NCI-H748 (cell line): ENCODE data around the gene FRMD5.

ENCODE experiments used
- DNase-seq: peaks from one replicate; lab custom pipeline; 2025; ENCODE audit not compliant: unreplicated experiment; lab: John Stamatoyannopoulos, UW

The FRMD5 gene

DNA sequence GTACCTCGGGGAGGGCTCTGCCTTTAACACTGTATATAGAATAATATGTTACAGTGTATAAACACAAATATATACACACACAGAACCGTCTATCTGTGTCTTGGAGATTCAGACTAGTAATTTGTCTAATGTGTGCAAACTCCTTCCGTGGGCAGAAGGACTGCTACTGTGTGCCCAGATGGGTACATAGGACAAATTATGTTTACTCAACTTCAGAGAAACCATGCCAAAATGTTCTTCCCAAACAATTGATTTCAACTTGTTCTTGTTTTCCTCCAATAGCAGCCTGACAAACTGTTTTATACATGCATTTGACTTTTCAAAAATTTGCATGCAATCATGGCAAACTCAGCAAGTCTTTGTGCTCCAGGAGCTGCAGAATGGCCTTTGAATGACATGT is 97.5 kb downstream of the FRMD5 start:
- DNase-seq = no peak

DNA sequence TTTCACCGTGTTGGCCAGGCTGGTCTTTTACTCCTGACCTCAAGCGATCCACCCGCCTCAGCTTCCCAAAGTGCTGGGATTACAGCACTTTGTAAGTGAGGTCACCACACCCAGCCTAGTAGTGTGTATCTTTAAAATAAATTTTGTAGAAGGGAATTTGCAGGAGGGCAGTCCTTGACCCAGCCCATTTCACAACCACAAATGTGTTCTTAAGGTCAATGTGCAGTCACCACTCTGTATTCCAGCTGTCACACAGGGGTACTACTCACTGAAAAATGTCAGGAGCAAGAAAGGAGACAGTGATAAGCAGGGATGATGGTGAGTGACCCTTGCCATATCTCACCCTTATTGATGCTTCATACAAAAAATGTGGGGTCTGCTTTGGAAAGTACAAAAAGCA is 98.5 kb downstream of the FRMD5 start:
- no peak for DNase-seq

DNA sequence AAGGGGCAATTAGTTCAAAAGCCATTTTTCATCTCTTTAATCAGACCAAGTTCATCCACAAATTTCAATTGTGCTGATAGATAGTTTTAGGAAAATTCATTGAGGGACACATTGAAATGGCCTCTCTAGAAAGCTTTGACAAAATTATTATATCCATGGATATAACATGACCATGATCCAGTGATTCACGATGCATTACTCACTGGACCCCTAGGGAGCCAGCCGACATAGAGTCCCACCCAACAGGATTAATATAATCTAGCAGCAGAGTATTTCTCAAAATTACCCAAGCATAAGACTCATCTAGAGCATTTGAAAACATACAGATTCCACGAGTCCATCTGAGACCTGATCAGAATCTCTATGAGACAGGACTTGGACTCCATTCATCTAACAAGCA is 100.3 kb downstream of the FRMD5 start:
- DNase-seq = no peak

DNA sequence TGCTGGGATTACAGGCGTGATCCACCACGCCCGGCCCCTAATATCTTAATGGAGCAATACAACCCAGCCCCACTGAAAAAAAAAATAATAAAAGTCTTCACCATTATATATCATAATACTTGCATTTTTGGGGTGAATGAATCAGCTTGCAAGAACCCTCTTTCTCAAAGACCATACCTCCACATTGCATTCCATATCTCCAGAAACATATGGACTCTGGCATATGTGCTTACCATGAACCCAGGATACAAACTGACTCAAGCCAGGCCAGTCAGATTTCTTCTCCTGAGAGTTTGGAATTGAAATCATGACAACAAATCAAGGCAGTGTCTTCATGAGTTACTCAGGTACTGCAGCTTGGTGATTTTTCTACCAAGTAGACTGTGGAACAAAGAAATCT is 101.2 kb downstream of the FRMD5 start:
- no peak for DNase-seq

DNA sequence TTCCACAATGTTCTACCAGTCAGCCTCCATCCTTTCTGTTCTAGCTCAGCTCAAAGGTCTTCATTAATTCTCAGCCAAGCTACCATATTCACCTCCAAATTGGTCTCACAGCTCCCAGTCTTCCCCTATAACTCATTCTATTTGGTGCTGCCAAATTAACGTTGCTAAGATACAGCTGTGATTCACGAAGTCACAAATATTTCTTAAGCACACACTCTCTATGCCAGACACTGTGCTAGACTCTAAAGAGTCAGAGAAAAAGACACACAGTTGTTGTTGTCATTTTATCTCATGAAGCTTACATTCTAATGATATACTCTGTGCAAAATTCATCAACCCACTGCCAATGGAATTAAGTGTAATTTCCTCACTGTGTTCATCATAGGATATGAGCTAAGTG is 102.8 kb downstream of the FRMD5 start:
- no peak for DNase-seq

DNA sequence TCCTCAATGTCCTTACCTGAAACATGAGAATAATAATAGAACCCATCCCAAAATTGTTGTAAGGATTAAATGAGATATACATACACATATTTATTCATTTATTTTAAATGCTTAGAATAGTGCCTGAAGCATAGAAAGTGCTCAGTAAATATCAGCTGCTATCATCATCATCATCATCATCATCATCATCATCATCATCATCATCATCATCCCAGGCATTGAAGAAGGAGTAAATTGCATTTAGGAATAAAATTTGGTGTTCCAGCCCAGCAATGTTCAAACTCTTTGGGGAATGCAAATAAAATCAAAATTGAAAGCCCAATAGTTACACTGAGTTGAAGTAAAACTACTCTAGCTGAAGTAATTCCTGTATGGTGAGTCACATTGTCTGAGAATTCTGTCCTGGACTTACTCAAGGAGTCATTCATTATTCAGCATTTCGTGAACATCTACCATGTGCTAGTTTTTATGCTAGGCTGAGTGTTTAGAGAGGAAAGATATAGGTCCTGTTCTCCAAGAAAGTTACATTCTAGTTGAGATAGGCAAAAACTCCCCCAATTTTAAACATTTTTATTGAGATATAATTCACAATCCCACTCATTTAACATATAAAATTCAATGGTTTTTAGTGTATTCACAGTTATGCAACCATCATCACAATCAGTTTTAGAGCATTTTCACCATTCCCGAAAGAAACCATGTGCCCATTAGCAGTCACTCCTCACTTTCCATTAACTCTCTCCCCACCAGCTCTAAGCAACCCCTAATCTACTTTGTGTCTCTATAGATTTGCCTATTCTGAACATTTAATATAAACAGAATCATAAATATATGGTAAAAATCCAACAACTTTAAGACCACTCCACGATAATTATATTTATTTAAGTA is 107.2 kb downstream of the FRMD5 start:
- DNase-seq = no peak

DNA sequence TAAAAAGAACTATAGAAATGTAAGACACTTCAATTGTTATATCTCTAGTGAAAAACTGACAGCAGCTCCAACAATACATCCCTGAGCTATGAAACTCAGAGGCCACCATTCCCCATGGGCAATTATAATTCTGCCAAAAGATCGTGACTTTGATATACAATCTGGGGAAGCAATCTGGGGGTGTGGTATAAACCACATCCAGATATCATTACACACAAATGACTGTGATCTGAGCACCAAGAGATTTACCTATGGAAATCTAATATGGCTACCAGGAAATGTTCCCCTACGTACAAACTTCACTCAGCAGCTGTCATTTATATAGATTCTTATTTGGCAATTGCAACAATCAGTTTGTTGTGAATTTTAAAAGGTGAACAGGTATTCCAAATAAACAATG is 110.3 kb downstream of the FRMD5 start:
- DNase-seq = no peak

DNA sequence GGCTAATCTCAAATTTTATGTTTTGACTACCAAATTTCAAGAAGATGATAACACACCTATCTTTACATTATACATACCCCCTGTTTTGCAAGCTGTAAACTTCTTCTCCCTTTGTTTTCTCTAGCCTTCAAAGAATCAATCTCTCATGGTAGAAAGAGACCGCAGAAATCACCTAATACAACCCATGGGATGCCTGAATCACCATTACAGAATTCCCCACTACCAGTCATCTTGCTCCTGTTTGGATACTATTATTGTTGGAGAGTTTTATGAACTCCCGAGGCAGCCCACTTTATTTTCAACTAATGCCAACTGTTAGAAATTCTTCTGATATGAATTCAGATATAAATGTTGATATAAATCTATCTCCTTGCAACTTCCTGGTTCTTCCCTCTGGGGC is 110.9 kb downstream of the FRMD5 start:
- no peak for DNase-seq

DNA sequence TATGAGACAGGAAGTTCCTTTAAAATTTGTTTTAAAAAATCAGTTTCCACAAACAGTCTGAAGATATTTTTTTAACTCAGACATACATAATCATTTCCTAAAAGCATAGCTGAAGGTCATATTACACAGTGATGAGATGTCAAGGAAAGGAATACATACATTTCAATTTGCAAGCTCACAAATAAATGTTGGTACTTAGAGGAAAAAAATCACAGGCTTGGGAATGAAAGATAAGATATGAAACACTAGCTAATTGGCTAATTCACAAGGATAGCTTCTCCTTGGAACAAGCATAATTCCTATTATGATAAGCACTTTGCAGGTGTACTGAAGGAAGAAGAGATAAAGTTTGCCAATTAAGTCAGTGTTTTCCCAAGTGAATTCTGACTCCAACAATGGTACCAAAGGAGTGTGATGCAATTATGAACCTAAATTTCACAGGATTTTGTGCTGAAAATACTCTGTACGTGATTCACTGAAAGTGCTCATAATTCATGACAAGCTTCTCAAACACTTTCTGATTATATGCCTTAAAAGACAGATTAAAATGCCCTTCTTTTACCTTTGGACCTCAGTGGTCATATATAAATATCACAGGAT is 112.4 kb downstream of the FRMD5 start:
- no peak for DNase-seq

DNA sequence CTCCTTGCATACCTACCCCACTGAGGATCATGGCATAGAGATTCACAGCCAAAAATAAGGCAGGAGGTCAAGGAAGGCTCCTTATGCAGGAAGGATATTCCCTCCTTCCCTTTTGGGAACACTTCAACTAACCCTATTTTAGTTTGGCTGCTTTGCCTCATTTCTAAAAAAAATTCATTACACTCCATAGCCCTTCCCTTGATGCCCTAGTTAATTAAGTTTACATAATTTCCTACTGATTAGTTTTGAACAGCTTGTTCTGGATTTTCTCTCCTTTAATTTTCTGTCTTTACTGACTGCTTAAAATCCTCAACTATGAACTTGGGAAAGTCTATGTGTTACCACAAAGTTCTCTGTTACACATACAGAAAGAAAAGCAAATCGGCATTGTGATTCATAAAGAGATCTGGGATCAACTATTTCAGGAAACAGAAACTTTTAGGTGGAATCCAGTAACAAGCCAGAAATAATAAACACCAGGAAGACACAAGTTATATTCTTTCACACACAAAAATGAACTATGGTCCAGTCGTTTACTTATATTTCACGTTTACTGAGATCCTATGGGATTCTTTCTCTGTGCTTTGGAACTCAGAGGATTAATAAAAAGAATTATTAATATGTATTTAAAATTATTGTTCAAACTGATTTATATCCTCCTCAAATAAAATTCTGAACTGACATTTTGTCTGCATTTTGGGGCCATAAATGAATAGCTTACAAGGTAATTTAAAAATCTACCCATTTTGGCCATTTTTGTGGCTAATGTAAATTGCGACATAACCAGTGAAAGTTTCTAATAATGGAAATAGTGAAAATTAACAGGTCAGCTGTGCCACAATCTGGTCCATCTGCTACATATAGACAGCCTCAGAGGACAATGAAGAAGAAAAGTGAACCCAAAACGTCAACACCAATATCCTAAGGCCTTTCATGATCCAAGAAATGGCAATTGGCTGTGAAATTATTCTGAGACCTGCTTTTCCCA is 113.8 kb downstream of the FRMD5 start:
- no peak for DNase-seq

DNA sequence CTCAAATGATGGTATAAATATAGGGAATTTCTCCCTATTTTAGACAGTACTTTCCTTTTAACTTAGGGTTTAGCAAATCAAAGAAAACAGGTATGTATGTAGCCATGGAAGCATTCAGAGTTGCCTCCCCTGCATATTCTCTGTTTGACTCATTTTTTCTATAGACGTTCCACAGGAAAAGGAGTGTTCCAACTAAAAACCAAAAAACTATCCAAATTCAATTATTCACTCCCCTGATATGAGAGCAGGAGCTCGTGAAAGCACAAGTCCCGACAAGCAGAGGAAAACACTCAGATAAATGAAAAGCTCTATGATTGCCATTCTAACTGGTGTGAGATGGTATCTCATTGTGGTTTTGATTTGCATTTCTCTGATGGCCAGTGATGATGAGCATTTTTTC is 119.5 kb downstream of the FRMD5 start:
- DNase-seq = no peak

DNA sequence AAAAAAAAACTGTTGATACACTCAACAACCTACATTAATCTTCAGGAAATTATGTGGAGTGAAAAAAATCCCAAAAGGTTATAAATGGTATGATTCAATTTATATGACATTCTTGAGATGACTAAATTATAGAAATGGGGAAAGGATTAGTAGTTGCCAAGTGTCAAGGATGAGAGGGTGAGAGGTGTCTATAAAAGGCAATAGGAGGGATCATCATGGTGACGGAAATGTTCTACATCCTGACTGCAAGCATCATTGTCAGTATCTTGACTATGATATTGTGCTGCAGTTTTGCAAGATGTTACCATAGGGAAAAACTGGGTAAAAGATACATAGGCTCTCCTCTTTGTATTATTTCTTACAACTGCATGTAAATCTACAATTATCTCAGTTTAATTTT is 125.6 kb downstream of the FRMD5 start:
- no peak for DNase-seq

DNA sequence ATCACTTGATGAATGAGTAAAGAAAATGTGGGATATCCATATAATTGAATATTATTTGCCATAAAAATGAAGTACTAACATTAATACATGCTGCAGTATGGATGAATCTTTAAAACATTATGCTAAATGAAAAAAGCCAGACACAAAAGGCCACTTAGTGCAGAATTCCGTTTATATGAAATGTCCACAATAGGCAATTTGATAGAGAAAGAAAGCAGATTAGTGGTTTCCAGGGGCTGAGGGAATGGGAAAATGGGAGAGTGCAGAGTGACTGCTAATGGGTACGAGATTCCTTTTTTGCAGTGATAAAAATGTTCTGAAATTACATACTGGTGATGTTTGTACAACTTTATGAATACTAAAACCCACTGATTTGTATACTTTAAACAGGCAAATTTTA is 126.7 kb downstream of the FRMD5 start:
- DNase-seq = no peak

DNA sequence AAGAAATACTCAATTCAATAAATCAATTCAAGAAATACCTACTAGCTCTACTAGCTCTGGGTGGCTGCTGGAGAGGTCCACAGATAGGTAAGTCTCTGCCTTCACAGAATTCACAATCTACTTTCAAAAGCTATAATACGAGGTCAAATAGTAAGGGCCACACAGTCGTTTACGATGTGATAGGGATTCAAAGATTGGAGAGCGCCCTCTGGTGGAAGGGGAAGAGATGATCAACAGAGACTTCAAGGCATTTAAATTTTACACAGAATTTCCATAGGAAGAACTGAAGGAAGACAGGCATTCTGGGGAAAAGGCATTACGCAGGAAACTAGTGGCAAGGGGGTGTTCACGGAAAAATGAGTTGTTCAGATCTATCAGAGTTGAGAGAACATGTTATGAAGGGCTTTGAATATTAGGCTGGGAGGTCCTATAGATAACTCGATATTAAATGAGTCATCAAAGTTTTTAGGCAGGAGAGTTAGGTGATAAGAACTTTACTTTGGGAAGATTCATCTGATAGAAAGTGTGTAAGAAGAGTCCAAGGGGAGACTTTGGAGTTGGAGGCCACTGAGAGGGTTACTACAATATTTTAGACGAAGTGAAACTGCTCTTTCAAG is 128.8 kb downstream of the FRMD5 start:
- DNase-seq = peak; percentile 63

DNA sequence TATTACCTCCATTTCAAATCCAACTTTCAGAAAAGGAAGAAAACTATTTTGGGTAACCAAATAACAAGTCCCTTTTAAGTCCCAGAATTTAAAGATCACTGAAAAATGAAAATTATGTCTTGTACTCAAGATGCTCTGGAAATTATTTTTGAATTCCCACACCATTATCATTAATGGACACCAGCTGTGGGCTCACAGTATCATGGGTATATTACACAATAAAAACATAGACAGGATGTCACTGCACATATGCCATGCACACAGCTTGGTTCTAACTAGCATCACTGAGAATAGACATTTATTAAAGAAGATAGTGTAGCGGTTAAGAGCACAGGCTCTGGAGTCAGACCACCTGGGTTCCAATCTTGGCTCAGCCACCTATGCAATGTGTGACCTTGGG is 130.4 kb downstream of the FRMD5 start:
- DNase-seq = no peak

DNA sequence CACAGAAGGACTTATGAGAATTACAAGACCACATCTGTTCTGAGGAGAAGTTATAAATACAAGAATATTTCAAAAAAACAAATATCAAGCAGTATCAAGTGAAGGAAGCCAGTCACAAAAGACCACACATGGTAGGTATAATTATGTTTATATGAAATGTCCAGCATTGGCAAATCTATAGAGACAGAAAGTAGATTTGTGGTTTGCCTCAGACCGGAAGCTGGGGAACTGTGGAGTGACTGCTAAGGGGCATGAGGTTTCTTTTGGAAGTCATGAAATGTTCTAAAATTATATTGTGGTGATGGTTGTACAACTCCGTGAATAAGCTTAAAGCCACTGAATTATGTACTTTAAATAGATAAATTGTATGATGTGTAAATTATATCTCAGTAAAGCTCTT is 136.9 kb downstream of the FRMD5 start:
- DNase-seq = no peak

DNA sequence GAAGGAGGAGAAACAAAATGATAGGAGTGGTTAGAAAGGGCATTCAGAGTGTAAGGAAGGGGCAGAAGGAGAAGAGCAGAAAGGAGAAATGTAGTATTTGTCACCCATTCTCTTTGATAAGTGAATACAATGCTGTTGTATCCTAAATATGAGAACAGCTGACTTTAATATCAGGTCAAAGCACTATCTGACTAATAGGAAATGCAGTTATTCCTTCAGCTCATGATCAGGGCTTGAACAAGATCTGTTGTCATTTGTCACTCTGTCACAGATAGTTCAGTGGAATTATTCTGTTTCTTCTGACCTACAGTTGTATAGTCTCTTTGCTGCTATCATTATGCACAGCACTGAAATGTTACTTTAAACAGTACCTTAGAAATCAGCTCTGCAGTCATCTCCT is 149.4 kb downstream of the FRMD5 start:
- no peak for DNase-seq

DNA sequence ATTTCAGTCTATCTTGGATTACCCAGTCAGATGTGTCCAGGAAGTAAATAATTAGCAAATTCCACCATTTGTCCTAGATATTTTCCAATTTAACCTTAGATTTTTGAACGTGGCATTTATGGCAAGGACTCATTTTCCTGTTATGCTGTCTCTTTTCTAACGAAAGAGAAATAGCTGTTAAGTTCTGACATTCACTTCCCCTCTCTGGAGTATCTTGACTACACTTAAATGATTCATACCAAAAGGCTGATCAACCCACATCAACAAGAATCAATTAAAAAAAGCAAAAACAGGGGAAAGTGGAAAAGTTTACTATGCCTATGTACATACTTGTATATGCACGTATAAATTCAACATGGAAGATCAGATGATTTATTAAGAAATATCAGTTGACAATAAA is 149.9 kb downstream of the FRMD5 start:
- DNase-seq = no peak

DNA sequence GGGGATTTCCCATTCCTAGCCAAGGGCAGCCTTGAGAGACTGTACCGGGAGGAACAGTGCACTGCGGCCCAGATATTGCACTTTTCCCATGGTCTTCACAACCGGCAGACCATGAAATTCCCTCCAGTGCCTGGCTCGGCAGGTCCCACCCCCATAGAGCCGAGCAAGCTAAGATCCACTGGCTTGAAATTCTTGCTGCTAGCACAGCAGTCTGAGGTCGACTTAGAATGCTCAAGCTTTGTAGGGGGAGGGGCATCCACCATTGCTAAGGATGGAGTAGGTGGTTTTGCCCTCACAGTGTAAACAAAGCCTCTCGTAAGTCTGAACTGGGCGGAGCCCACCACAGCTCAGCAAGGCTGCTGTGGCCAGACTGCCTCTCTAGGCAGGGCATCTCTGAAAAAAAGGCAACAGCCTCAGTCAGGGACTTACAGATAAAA is 156.3 kb downstream of the FRMD5 start:
- peak; percentile 18 for DNase-seq

DNA sequence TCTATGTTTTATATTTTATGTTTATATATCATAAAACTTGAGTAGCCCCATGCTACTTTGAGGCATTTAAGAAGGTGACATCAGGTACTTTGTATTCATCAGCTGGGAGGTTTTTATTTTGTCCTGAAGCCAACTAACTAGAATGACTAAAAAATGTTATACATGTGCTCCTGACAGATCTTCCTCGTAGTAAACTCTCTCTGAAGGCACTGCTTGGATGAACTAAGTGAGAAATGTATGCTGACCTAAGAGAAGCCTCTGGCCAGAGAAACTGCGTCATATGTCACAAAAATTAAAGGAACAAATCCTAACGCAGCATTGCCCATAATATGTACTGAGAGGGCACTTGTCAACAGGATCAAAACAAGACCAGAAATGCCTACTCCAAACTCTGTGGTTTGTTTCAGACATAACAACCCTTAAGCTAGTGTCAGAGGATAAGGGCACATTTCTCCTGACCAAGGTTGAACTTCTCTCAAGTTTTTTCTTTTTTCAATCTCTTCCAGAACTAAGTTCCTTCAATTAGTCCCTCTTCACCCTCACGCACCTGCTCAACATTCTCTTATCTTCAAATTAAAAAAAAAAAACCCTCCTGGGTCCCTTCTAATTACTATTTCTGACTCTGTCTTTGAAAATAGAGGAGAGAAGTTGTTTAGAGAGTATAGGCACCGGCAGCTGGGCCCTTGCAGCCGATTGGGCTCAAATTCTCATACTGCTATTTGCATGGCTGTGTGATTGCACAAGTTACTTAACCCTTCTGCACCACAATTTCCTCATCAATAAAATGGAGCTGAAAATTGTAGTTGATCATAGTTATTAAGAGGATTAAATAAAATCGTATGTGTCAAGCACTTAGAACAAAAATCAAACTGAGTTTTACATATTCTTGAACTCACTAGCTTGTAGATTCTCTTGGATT is 159.0 kb downstream of the FRMD5 start:
- DNase-seq = no peak
